Suprapubic skin (tissue), 3 donors: Measurements from ENCODE around the gene LGALS3BP.

Source experiments
- CTCF ChIP-seq, 2 donors: fragments of 200-600 bp in 1 of 2; fragments of 450-650 bp in 1 of 2; sonication (generic) in 1 of 2; IDR thresholded peaks; one replicate each; pipeline ENCODE4 v1.5.1; 2016 to 2019; ENCODE audit warnings: antibody characterized with exemption in 2 of 2, mild to moderate bottlenecking in 1 of 2, moderate library complexity in 1 of 2
- POLR2AphosphoS5 ChIP-seq, 3 donors: sonication (generic); formaldehyde crosslinking; IDR thresholded peaks; one replicate each; pipeline ENCODE4 v1.6.1; 2017; ENCODE audit warnings: antibody characterized with exemption in 3 of 3

GRCh38 chr17:79024901-79025737, 45.4 kb upstream of the LGALS3BP start:
- TF ChIP-seq POLR2AphosphoS5 (IDR thresholded peaks at IDR 0.05), result peak in 1 of 3 donors; percentile 26
- no peak for TF ChIP-seq CTCF (IDR thresholded peaks at IDR 0.05)
